Pons (tissue), 1 donor: ENCODE data around the gene BMPR1A.

Experiments used
- DNase-seq: peaks from one replicate; pipeline ENCODE4 v3.0.0-alpha.2; 2016; ENCODE audit warnings: low spot score

The BMPR1A gene

GRCh38 chr10:86765548-86765947 lies 9.1 kb downstream of the BMPR1A start:
- no peak for DNase-seq

GRCh38 chr10:86768412-86769062 lies 12.1 kb downstream of the BMPR1A start:
- DNase-seq, result no peak

GRCh38 chr10:86769991-86770390 lies 13.6 kb downstream of the BMPR1A start:
- DNase-seq, result no peak

- no peak for DNase-seq
Measured at GRCh38 chr10:86770412-86770960, 14.1 kb downstream of the BMPR1A start.

GRCh38 chr10:86773498-86773897 lies 17.1 kb downstream of the BMPR1A start:
- DNase-seq, result no peak

- no peak for DNase-seq
Measured at GRCh38 chr10:86775056-86775869, 18.8 kb downstream of the BMPR1A start.

GRCh38 chr10:86775870-86776180 lies 19.4 kb downstream of the BMPR1A start:
- no peak for DNase-seq

- no peak for DNase-seq
Measured at GRCh38 chr10:86779220-86780017, 23.0 kb downstream of the BMPR1A start.

GRCh38 chr10:86782701-86783418 lies 26.4 kb downstream of the BMPR1A start:
- no peak for DNase-seq

GRCh38 chr10:86785037-86785436 lies 28.6 kb downstream of the BMPR1A start:
- DNase-seq, result no peak

- DNase-seq, result no peak
Measured at GRCh38 chr10:86785968-86786367, 29.5 kb downstream of the BMPR1A start.

GRCh38 chr10:86786368-86786767 lies 29.9 kb downstream of the BMPR1A start:
- no peak for DNase-seq

GRCh38 chr10:86790394-86790793 lies 34.0 kb downstream of the BMPR1A start:
- DNase-seq, result no peak

GRCh38 chr10:86792461-86793167 lies 36.2 kb downstream of the BMPR1A start:
- DNase-seq, result no peak

- DNase-seq, result no peak
Measured at GRCh38 chr10:86793696-86794095, 37.3 kb downstream of the BMPR1A start.

- no peak for DNase-seq
Measured at GRCh38 chr10:86795353-86795752, 38.9 kb downstream of the BMPR1A start.

- DNase-seq, result no peak
Measured at GRCh38 chr10:86798025-86798424, 41.6 kb downstream of the BMPR1A start.

GRCh38 chr10:86798611-86799010 lies 42.2 kb downstream of the BMPR1A start:
- DNase-seq, result peak; percentile 19

- no peak for DNase-seq
Measured at GRCh38 chr10:86799188-86799845, 42.9 kb downstream of the BMPR1A start.

- no peak for DNase-seq
Measured at GRCh38 chr10:86801995-86802394, 45.6 kb downstream of the BMPR1A start.
